Measurements from ENCODE around the gene GABPB1.

GABPB1 gene

GRCh38 chr15:50353251-50353974 is 1.6 kb downstream of the GABPB1 start:
- Histone ChIP-seq H3K27ac (peak overlapping the region; percentile 100), H3K36me3 (replicated peaks) (peaks cover 3% of the 10 kb centered on the region), H3K4me3 (ENCODE audit: low read depth, low read length) (peak overlapping the region; percentile 88), H3K27me3 (replicated peaks) (no peaks in the 10 kb centered on the region)
- no peak for TF ChIP-seq CTCF (IDR thresholded peaks at IDR 0.05; ENCODE audit: low read depth, low read length, missing control alignments)
- peak; percentile 53 for DNase-seq
- in situ Hi-C loops (cut with HindIII; ENCODE audit: low pct_ligation_motif_present, low sequenced_read_pairs): no loop called here

GRCh38 chr15:50350621-50351020 is 4.4 kb downstream of the GABPB1 start:
- H3K27ac ChIP-seq: no peak overlapping the region
- in situ Hi-C loops (cut with HindIII; ENCODE audit: low pct_ligation_motif_present, low sequenced_read_pairs): no loop called here
- no peak for TF ChIP-seq CTCF (IDR thresholded peaks at IDR 0.05; ENCODE audit: low read depth, low read length, missing control alignments)
- peaks cover 3% of the 10 kb centered on the region for H3K36me3 ChIP-seq (replicated peaks)
- no peaks in the 10 kb centered on the region for H3K27me3 ChIP-seq (replicated peaks)
- DNase-seq: no peak
- no peak overlapping the region for H3K4me3 ChIP-seq (ENCODE audit: low read depth, low read length)

GRCh38 chr15:50345298-50345697 is 9.7 kb downstream of the GABPB1 start:
- no peak overlapping the region for H3K27ac ChIP-seq
- DNase-seq: no peak
- TF ChIP-seq CTCF (IDR thresholded peaks at IDR 0.05; ENCODE audit: low read depth, low read length, missing control alignments): no peak
- no peaks in the 10 kb centered on the region for H3K36me3 ChIP-seq (replicated peaks)
- no peaks in the 10 kb centered on the region for H3K27me3 ChIP-seq (replicated peaks)
- no peak overlapping the region for H3K4me3 ChIP-seq (ENCODE audit: low read depth, low read length)
- in situ Hi-C loops (cut with HindIII; ENCODE audit: low pct_ligation_motif_present, low sequenced_read_pairs): no loop called here

DNA sequence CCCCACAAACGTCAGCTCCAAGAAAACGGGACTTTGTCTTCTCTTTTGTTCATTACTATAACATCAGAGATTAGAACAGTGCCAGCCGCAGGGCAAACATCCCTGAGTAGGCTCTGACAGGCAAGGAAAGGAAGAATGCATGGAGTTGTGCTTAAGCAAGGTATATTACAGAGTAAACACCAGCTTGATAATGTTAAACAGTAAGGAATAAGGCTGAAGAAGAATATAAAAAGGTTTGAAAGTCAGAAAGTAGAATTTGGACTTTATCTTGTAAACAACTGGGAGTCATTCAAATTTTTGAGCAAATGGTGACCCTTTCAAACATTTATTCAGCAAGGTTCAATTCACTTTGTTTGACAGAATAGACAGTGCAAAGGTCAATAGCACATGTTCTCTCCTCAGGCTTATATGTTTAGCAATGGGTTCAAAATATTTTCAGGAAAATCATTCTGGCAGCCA is 11.0 kb downstream of the GABPB1 start:
- Histone ChIP-seq H3K4me3 (ENCODE audit: low read depth, low read length) (no peak overlapping the region), H3K36me3 (replicated peaks) (no peaks in the 10 kb centered on the region), H3K27me3 (replicated peaks) (no peaks in the 10 kb centered on the region), H3K27ac (no peak overlapping the region)
- TF ChIP-seq CTCF (IDR thresholded peaks at IDR 0.05; ENCODE audit: low read depth, low read length, missing control alignments): no peak
- in situ Hi-C loops (cut with HindIII; ENCODE audit: low pct_ligation_motif_present, low sequenced_read_pairs): no loop called here
- DNase-seq: no peak

DNA sequence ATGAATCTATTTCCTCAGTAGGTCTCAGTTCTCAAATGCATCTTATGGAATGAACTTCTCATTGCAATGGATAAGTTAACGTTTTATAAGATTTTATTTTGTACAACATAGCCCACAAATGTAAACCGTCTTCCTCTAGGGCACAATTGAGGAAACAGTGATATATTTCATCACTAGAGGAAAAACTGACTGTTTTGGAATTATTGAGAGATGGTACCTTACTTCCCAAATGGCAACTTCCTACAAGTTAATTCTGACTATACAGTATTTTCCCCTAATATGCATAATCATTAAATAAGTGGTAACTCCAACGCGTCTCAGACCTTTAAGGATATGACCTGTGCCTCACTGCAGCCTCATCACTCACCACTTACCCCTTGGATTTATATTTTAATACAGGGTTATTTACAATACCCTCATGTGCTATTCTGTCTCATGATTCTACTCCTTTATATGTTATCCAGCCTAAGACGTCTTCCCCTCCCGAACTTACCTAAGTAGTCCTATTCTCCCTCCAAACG is 13.3 kb downstream of the GABPB1 start:
- TF ChIP-seq CTCF (IDR thresholded peaks at IDR 0.05; ENCODE audit: low read depth, low read length, missing control alignments): no peak
- Histone ChIP-seq H3K27ac (no peak overlapping the region), H3K36me3 (replicated peaks) (no peaks in the 10 kb centered on the region), H3K4me3 (ENCODE audit: low read depth, low read length) (no peak overlapping the region), H3K27me3 (replicated peaks) (no peaks in the 10 kb centered on the region)
- in situ Hi-C loops (cut with HindIII; ENCODE audit: low pct_ligation_motif_present, low sequenced_read_pairs): no loop called here
- DNase-seq: no peak

All from brain microvascular endothelial cell (primary cell).